Measurements from ENCODE around the gene GALNT14.

GALNT14 gene

GRCh38 chr2:30968660-30969397 is 169.4 kb downstream of the GALNT14 start:
- DNase-seq, result no peak

- no peak for DNase-seq
Measured at GRCh38 chr2:30966786-30967185, 171.5 kb downstream of the GALNT14 start.

DNA sequence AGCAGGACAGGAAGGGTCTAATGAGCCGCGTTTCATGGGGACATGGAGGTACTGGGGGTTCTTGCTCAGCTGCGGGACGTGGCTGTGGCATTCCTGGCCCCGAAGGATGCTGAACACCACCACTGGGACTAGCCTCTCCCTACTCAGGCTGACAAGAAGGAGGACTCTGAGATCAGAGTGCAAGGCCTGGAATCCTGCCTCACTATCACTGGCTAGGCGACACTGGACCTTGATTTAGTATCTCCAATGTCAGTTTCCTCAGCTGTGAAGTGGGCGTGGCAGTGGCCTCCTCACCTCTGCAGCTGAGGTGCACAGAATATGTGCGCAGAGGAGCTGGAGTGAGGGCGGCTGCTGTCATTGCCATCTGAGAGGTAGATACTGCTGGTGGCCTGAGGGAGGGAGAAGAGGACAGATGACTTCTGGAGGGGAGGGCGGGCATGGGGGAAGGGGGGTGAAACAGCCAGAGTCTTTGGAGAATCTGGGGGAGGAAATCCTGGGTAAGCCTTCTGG is 173.2 kb downstream of the GALNT14 start:
- no peak for DNase-seq

DNA sequence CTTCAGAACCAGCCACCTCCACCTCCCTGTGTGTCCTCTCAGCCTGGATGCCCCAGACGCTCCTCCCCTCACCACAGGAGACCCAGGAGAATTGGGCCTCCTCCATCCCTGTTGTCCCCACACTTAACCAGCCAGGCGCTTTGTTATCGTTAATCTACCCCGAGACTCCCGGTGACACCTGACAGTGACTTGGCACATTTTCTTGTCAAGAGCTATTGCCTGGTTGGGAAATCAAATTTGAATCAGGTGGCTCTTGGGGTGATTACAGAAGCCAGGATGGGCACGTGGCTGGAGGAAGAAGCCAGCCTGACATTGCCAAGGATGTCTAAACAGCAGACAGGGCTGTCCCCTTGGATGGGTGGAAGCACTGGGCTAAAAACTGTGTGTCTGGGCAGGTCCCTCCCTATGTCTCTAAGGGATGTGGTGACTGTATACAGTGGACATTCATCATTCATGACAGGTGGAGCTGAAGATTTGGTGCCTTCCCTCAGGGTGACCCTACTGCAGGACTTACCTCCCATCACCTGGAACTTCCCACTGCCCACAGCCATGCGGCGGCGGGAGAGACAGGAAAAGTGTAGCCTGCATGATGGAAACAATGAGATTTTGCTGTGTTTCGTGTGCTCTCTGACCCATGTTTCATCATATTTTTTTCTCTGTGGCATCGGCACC is 173.8 kb downstream of the GALNT14 start:
- DNase-seq, result no peak

DNA sequence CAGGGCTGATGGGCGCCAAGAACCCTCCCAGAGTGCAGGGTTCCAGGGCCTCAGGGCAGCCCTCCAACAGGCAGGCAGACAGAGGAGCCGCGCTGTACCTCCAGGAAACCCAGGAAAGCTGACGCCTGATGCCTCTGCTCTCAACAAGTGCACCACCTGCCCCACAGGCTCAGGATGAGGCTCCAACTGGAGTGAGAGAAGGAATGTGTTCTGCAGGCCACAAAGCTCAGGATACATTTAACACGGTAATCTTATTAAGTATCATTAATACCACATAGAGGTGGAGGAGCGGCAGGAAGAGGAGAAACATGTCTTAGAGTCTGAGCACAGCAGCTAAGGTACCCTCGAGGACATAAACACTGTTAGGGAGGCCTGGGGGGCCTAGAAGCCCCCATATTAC is 175.1 kb downstream of the GALNT14 start:
- DNase-seq, result no peak

- no peak for DNase-seq
Measured at GRCh38 chr2:30960213-30960612, 178.0 kb downstream of the GALNT14 start.

DNA sequence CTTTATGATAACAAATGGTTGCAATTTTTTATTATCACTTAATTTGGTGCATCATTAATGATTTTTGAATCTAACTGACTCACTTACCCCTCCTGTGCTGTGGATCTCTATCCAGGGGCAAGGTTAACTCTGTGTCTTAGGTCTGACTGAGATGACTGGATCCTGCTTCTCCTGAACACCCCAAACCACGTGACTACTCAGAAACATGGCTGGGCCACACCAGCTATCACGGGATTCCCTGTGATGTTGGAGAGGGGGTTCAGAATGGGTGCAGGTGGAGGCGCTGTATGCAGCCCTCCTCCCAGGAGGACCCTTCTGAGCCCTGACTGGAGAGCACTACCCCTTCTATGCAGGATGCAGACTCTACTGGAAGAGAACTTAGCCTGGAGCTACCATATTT is 178.6 kb downstream of the GALNT14 start:
- no peak for DNase-seq

DNA sequence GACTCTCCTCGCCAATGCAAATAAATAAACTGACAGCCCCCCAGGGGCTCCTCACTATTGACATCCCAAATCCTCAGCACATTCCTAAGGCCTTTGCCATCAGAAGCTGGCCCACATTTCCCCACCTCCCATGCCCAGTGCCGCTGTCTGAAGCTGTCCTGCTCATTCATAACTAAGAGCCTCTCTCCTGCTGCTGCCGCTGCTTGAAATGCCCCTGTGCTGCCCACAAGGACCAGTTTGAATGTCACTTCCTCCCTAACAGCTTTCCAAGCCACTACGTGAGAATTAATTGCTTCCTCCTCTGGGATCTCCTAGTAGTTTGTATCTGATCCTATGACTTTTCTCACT is 179.3 kb downstream of the GALNT14 start:
- no peak for DNase-seq

DNA sequence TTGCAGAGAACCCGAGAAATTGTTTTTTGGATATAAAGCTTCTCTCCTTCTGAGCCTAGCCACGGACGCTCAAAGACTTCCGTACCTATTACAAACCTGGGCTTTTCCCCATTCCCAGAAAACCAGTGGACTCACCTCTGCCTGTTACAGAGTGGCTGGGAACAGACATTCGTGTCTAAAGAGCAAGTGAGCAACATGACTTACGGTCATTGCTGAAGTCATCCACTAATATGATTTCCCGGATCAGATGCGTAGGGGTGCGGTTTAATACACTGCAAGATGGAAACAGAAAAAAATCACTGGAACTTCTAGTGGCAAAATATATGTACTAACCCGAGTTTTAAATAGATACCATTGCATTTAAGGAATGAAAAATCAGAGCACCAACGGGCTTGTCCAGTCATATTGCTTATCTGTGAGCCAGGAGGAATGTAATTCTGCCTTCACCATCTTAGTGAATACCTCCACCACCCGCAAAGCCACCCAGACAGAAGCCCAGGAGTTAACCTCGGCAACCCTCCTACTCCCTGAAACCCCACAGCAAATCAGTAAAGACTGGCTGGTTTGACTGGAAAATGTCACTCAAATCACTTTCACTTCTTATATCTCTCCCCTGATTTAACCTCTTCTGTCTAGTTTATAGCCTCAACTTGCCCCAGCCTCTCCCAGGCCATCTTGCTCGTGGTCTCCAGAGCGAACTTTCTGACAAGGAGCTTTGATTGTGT is 179.9 kb downstream of the GALNT14 start:
- DNase-seq, result no peak

- no peak for DNase-seq
Measured at GRCh38 chr2:30957591-30957990, 180.6 kb downstream of the GALNT14 start.

DNA sequence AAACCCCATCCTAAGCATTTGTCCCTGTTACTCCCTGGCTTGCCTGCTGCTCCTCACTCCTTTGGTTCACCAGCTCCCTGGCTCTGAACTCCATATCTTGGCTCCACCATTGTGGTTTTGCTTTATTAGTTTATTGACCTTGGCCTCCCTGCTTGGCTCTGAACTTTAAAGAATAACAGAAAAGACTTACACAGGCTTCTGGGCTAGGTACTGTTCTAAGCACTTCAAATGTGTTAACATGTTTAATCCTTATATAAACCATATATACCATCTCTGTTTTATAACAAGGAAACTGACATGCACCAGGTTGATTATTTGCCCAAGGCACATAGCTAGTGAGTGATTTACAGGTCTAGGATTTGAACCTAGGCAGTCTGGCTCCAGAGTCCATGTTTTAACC is 181.2 kb downstream of the GALNT14 start:
- DNase-seq, result no peak

DNA sequence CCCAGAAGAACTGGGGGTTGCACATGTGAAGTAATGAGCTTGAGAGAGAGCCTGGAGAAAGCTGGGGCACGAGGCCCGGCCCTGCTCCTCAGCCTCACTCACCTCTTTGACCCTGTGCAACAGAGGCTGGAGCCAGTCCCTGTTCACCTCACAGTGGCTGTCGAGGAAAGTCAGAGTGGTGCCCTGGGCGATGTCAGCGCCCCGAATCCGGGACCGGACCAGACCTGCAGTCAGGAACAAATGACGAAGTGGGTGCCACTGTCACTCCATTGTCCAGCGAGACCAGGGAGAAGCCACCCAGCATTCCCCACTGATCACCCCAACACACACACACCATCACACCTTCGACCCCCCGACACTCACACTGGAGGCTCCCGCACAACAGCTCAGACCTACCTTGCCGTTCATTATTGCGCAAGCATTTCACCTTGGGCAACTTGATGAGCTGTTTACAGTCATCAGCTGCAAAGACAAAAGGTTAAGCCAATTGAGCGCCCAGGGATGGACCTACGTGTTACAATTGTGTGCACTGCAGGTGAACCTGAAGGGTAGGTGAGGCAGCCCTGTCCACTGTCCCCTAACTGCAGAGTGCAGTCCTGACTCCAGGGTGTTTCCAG is 182.6 kb downstream of the GALNT14 start:
- DNase-seq, result no peak

GRCh38 chr2:30950339-30950738 is 187.9 kb downstream of the GALNT14 start:
- no peak for DNase-seq

GRCh38 chr2:30949435-30949834 is 188.8 kb downstream of the GALNT14 start:
- DNase-seq, result no peak

DNA sequence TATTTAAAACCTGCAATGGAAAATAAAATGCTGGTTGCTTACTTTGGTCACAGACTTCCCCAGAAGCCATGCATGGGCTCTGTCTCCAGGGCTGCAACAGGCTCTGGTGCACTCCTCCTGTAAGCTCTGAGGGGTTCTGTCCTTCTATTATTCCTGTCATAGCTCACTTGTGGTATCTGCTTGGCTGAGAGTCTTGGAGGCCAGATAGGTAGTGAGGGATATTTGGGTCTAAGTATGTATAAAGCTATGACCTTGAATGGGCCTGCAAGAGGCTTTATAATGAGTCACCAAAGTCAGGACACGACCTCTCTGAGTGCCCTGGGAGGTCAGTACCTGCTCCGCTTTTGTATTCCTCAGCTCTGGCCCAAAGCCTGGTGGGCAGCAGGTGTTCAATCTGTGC is 189.4 kb downstream of the GALNT14 start:
- DNase-seq, result no peak

DNA sequence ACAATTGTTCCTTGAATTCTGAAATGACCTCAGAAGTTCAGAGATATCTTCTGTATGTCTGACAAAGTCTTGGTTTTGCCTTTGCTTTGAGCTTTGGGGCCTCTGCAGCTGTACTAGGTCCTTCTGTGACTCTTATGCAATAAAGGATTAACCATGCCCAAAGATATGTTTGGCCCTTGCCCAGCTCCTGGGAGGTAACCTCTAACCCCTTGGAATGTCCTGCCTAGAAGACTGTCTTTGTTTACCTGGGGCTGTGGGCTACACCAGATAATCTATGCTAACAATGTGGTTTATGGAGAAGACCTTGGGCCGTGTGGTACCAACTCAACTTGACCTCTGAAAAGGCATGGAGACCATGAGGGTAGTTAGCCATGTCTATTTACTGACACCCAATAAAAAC is 190.1 kb downstream of the GALNT14 start:
- no peak for DNase-seq

GRCh38 chr2:30947686-30948085 is 190.6 kb downstream of the GALNT14 start:
- DNase-seq, result no peak

- DNase-seq, result no peak
Measured at GRCh38 chr2:30942419-30942818, 195.8 kb downstream of the GALNT14 start.

- DNase-seq, result no peak
Measured at GRCh38 chr2:30940839-30941238, 197.4 kb downstream of the GALNT14 start.

- DNase-seq, result no peak
Measured at GRCh38 chr2:30939364-30939763, 198.9 kb downstream of the GALNT14 start.

- DNase-seq, result no peak
Measured at GRCh38 chr2:30938196-30938595, 200.0 kb downstream of the GALNT14 start.

- no peak for DNase-seq
Measured at GRCh38 chr2:30936977-30937376, 201.3 kb downstream of the GALNT14 start.

GRCh38 chr2:30935795-30936194 is 202.4 kb downstream of the GALNT14 start:
- no peak for DNase-seq

Data from activated gamma-delta T cell (primary cell).